ENCODE measurements around the gene CYGB. TPM values are rescaled to one million over a fixed set of nuclear protein-coding genes. Genes with fewer than 3 reads are reported as not detected.

Gene CYGB
- total and polyA plus RNA-seq, 9 of the 15 experiments (the other 6 are each of a cell fraction or from before 2014, with no cell fraction given), result 0.08 to 0.95 (median 0.18) TPM; not detected in 5

- no peak overlapping the region for H3K4me3 ChIP-seq
- TF ChIP-seq, protein P1, sequence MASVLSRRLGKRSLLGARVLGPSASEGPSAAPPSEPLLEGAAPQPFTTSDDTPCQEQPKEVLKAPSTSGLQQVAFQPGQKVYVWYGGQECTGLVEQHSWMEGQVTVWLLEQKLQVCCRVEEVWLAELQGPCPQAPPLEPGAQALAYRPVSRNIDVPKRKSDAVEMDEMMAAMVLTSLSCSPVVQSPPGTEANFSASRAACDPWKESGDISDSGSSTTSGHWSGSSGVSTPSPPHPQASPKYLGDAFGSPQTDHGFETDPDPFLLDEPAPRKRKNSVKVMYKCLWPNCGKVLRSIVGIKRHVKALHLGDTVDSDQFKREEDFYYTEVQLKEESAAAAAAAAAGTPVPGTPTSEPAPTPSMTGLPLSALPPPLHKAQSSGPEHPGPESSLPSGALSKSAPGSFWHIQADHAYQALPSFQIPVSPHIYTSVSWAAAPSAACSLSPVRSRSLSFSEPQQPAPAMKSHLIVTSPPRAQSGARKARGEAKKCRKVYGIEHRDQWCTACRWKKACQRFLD (CRISPR knock-in tag; IDR thresholded peaks at IDR 0.05), result no peak
- TF ChIP-seq HNRNPLL (IDR thresholded peaks at IDR 0.05; ENCODE audit: low read depth, low read length, poor library complexity, severe bottlenecking) (no peak), ZBTB9 (CRISPR knock-in tag; IDR thresholded peaks at IDR 0.05) (no peak)
- TF ChIP-seq, protein P2, sequence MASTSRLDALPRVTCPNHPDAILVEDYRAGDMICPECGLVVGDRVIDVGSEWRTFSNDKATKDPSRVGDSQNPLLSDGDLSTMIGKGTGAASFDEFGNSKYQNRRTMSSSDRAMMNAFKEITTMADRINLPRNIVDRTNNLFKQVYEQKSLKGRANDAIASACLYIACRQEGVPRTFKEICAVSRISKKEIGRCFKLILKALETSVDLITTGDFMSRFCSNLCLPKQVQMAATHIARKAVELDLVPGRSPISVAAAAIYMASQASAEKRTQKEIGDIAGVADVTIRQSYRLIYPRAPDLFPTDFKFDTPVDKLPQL (IDR thresholded peaks at IDR 0.05; ENCODE audit: extremely low read depth, insufficient read length), result no peak
- no peak for FAIRE-seq
- no peaks in the 10 kb centered on the region for H3K9me1 ChIP-seq (ENCODE audit: control insufficient read depth, insufficient read depth, low read length)
- in situ Hi-C loops (cut with MboI), result no loop called here
- H3K36me3 ChIP-seq (ENCODE audit: control insufficient read depth, insufficient read depth, low read length), result no peaks in the 10 kb centered on the region
- H3K27ac ChIP-seq (ENCODE audit: extremely low read depth, low read depth, low read length), result no peak overlapping the region
- H3K4me1 ChIP-seq (replicated peaks in 1 of 2; ENCODE audit: control insufficient read depth in 2 of 2, insufficient read depth in 2 of 2, low read length in 2 of 2), result peaks cover 3 to 15% of the 10 kb centered on the region in 2 experiments
- no peak overlapping the region for H3K4me2 ChIP-seq (ENCODE audit: insufficient read depth, low read length)
- WGBS (ENCODE audit: insufficient coverage, low coverage, missing lambda C conversion rate), result 64% methylated on average over 15 of the region's 15 CpGs
- no peak for ATAC-seq
- ChIA-PET POLR2A (interaction anchor here (1.0 to 1.5 kb wide), 4 partner anchors 22 to 73 kb away, joined by 3 to 7 read pairs (median 3); no protein-coding TSS in a partner anchor), CTCF (ENCODE audit: low intra/inter-chr PET ratio) (interaction anchor here (1.3 kb wide), 1 partner anchor 26 kb away, joined by 3 read pairs; no protein-coding TSS in a partner anchor)
- DNase-seq (ENCODE audit: extremely low read depth in 1 of 4, low spot score in 3 of 4), result no peak
- peak overlapping the region in 1 of 2 experiments; percentile 4; a peak in 1 of 4 replicates for H3K9ac ChIP-seq (ENCODE audit: insufficient read depth in 1 of 2, low read depth in 2 of 2, low read length in 2 of 2)
- H3K27me3 ChIP-seq (ENCODE audit: control insufficient read depth in 2 of 2, insufficient read depth in 2 of 2, low read length in 2 of 2), result no peaks in the 10 kb centered on the region
- H4K20me1 ChIP-seq (replicated peaks; ENCODE audit: control insufficient read depth, insufficient read depth, low read length), result no peaks in the 10 kb centered on the region
- H3K79me2 ChIP-seq (ENCODE audit: control insufficient read depth, insufficient read depth, low read length), result no peaks in the 10 kb centered on the region
- no peaks in the 10 kb centered on the region for H3K9me3 ChIP-seq (replicated peaks; ENCODE audit: control insufficient read depth, insufficient read depth, low read depth, low read length)
- intact Hi-C loops (cut with micrococcal nuclease), result no loop called here
- BruUV-seq (replicated peaks), result no TSS peak
- no peak overlapping the region for H2AFZ ChIP-seq (ENCODE audit: low read depth, low read length)
Measured at GRCh38 chr17:76550712-76551615, 13.5 kb upstream of the CYGB start.

Data from K562 (cell line).